ENCODE data around the gene HJURP. TPM values are rescaled to one million over a fixed set of nuclear protein-coding genes. Genes with fewer than 3 reads are reported as not detected.
A peak's percentile ranks its signal among the peaks of the same experiment; 100 is the strongest.

The HJURP gene
- polyA plus RNA-seq, 2 of the 4 experiments (the other 2 are of a cell fraction): 103 to 111 TPM

DNA sequence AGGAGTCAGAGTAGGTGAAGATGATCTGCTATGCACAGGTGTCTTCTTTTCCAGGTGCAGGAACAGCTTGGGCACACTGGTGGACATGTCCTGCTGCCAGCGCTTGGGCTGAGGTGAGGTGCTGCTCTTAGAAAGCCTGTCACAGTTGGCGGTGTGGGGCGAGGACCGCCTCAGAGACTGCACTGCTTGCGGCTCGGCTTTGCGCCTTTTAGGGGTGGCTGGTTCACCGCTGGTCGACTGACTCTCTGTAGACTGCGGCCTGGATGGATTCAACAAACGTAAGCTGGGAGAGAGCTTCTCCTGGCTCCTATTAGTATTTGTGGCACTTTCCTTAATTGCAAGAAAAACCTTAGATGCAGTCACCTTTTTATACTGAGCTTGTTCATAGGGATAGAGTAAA, 12.1 kb upstream of the HJURP start:
- Histone ChIP-seq H3K4me1 (no peaks in the 10 kb centered on the region), H3K4me2 (no peak overlapping the region), H3K4me3 (no peak overlapping the region), H3K27ac (no peak overlapping the region), H3K9me3 (peaks cover 33% of the 10 kb centered on the region; the same call in 2 of the 3 replicates)
- FAIRE-seq: no peak
- no peak for DNase-seq (ENCODE audit: low read depth in 1 of 2, low spot score in 1 of 2)
- WGBS (ENCODE audit: missing lambda C conversion rate): 100% methylated on average over 7 of the region's 11 CpGs
- CTCF ChIA-PET: interaction anchor here (0.5 to 3.5 kb wide), 7 partner anchors 9 to 1251 kb away, joined by 3 to 31 read pairs (median 3); no protein-coding TSS in a partner anchor
- POLR2A ChIA-PET: no interaction called here
- no peak for TF ChIP-seq RNF2 (IDR thresholded peaks at IDR 0.05; ENCODE audit: borderline replicate concordance, low read depth)
- no peak for TF ChIP-seq CHD4 (IDR thresholded peaks at IDR 0.05; ENCODE audit: borderline replicate concordance)
- no peak for TF ChIP-seq JUNB (IDR thresholded peaks at IDR 0.05)
- TF ChIP-seq MAZ (IDR thresholded peaks at IDR 0.05; ENCODE audit: borderline replicate concordance, low read depth, low read length): no peak
- no peak for TF ChIP-seq FOSL2 (IDR thresholded peaks at IDR 0.05)
- no peak for TF ChIP-seq FOSL2 (CRISPR knock-in tag; IDR thresholded peaks at IDR 0.05)
- TF ChIP-seq HOXB5 (CRISPR knock-in tag; IDR thresholded peaks at IDR 0.05): no peak
- TF ChIP-seq, protein P1, sequence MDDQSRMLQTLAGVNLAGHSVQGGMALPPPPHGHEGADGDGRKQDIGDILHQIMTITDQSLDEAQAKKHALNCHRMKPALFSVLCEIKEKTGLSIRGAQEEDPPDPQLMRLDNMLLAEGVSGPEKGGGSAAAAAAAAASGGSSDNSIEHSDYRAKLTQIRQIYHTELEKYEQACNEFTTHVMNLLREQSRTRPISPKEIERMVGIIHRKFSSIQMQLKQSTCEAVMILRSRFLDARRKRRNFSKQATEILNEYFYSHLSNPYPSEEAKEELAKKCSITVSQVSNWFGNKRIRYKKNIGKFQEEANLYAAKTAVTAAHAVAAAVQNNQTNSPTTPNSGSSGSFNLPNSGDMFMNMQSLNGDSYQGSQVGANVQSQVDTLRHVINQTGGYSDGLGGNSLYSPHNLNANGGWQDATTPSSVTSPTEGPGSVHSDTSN (IDR thresholded peaks at IDR 0.05): no peak
- ATAC-seq: no peak

- DNase-seq (ENCODE audit: low read depth in 1 of 2, low spot score in 1 of 2): no peak
- TF ChIP-seq JUN (IDR thresholded peaks at IDR 0.05) (no peak), EHF (CRISPR knock-in tag; IDR thresholded peaks at IDR 0.05) (no peak), FOSL2 (IDR thresholded peaks at IDR 0.05) (no peak), FOSL2 (CRISPR knock-in tag; IDR thresholded peaks at IDR 0.05) (no peak), HES2 (IDR thresholded peaks at IDR 0.05) (no peak), CHD2 (IDR thresholded peaks at IDR 0.05; ENCODE audit: low read length, partially characterized antibody) (no peak), HMGXB4 (CRISPR knock-in tag; IDR thresholded peaks at IDR 0.05; ENCODE audit: borderline replicate concordance) (no peak), NFE2L2 (conservative IDR thresholded peaks at IDR 0.05; ENCODE audit: low read length) (no peak), RCOR1 (IDR thresholded peaks at IDR 0.05; ENCODE audit: low read depth, low read length) (no peak), TFCP2L1 (CRISPR knock-in tag; IDR thresholded peaks at IDR 0.05) (no peak), NR3C1 (IDR thresholded peaks at IDR 0.05) (no peak), HOXB5 (CRISPR knock-in tag; IDR thresholded peaks at IDR 0.05) (no peak), CEBPB (IDR thresholded peaks at IDR 0.05) (no peak), POLR2AphosphoS2 (conservative IDR thresholded peaks at IDR 0.05; ENCODE audit: low read length) (no peak), POLR2A (IDR thresholded peaks at IDR 0.05; ENCODE audit: low read length) (no peak), CBX2 (IDR thresholded peaks at IDR 0.05; ENCODE audit: borderline replicate concordance, low read depth) (no peak)
- TF ChIP-seq, protein P2, sequence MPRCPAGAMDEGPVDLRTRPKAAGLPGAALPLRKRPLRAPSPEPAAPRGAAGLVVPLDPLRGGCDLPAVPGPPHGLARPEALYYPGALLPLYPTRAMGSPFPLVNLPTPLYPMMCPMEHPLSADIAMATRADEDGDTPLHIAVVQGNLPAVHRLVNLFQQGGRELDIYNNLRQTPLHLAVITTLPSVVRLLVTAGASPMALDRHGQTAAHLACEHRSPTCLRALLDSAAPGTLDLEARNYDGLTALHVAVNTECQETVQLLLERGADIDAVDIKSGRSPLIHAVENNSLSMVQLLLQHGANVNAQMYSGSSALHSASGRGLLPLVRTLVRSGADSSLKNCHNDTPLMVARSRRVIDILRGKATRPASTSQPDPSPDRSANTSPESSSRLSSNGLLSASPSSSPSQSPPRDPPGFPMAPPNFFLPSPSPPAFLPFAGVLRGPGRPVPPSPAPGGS (IDR thresholded peaks at IDR 0.05): no peak
- 97% methylated on average over 3 of the region's 3 CpGs for WGBS (ENCODE audit: missing lambda C conversion rate)
- Histone ChIP-seq H3K9me3 (peaks cover 33% of the 10 kb centered on the region; the same call in 2 of the 3 replicates), H3K4me1 (no peaks in the 10 kb centered on the region), H3K4me3 (no peak overlapping the region), H3K27ac (no peak overlapping the region), H3K4me2 (no peak overlapping the region)
- FAIRE-seq: no peak
- ChIA-PET POLR2A (no interaction called here), CTCF (interaction anchor here (0.8 to 3.5 kb wide), 3 partner anchors 8 to 52 kb away, joined by 3 to 31 read pairs (median 3); no protein-coding TSS in a partner anchor)
- peak in 1 of 2 experiments; percentile 50; a peak in 3 of 6 replicates for ATAC-seq
Observed at GRCh38 chr2:233865838-233866237, 11.5 kb upstream of the HJURP start.
